Stimulated activated CD4-positive, alpha-beta T cell treated with anti-CD3 and anti-CD28 coated beads, Interleukin-12 subunit alpha, Interleukin-12 subunit beta, amount 100 ng/mL, for 4 hours (primary cell): Measurements from ENCODE around the gene SULF2.

Source experiments
- DNase-seq: peaks from one replicate; pipeline ENCODE4 v3.0.0-alpha.2; 2020

The SULF2 gene

DNA sequence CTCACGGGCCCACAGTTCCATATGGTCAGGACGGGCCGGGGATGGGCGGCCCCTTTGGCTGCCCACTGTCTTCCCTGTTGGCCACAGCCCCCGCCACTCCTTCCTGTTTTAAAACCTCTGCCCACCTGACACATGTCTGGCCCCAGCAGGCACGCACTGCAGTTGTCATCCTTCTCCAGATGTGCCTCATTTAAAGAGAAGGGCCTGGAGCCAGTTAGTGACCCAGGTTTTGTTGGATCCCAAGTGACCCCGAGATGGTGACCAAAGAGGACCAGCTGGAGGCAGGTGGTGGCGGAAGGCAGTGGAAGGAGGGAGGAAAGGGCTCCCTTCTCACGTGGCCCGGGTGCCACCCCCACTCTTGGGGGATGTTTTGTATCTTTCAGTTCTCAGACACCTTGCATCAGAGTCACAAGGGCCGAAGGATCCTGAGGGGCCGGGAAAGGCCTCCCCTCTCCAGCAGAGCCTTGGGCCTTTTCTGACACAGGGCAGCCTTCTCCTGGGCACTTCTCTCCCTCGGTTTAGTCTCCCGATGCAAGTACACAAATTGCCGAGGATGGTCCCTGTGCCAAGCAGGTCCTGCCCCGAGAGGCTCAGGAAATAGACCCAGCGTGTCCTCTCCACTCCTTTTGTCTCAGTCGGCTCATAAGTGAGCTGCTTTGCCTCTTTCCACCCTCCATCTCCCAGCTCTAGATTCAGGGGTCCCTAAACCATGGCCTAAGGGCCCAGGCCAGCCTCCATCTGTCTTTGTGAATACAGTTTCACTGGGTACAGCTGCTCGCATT is 117.6 kb downstream of the SULF2 start:
- no peak for DNase-seq

DNA sequence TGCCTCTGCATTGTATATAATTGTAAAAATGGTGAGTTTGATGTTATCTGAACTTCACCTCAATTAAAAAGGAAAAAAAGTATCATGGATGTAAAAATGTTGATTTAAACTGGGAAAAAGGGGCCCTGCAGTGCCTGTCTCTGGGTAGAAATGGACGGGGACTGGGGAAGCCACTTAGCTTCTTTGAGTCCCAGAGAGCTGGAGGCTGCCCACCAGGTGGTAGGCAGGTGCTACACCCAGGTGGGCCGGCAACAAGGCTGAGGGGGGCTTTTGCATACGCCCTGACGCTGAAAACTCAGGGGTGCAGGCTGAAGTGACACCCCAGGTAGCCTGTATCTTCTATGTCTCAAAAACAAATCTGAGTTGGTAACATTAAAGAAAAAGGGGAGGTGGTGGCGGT is 118.2 kb downstream of the SULF2 start:
- no peak for DNase-seq

DNA sequence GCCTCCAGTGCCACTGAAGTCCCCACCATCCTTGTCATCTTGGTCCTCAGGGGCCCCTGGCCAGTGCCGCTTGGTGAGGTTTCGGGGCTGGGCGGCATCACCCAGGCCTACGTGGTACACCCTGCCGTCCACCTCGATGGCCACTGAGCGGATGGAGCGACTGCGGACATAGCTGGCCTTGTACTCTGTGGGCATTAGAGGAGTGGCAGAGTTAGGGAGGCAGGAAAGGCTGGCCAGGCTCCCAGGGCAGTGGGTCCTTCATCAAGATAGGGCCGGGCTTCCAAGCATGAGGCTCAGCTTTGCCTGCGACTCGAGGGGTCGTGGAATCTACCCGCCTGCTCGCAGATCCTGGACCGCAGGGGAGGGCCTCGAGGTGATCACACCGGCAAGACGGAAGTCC is 119.0 kb downstream of the SULF2 start:
- DNase-seq, result no peak

DNA sequence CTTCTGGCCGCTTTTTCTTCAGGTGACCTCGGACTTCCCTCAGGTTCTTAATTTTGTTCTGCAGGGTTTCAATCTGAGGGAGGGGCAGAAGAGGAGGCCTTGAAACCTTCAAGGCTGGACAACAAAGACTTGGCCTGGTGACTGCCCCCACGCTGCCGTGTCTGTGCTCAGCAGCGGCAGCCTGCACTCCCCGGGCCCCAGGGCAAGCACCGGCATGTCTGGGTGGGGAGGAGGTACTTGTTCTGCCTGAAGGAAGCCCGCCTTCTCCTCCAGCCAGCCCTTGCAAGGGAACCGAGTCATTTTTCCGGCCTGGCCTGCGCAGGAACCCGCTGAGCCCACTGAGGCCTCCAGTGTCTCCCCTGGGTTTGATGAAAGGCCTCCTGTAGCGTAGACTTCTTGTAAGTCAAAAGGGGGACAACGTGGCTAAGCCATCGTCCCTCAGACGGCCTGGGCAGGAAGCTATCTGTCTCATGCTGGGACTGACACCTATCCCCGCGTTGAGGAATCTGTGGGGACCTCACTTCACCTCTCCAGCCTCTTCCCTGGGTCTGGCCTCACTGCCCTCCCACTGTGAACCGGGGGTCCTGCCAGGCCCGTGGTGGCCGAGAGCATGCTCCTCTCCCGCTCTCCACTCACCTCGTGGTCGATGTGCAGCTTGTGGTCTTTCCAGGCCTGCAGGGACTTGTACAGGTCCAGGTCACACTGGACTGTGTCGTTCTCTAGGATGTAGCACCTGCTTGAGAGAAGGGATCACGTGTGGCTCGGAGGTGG is 119.9 kb downstream of the SULF2 start:
- DNase-seq, result no peak

DNA sequence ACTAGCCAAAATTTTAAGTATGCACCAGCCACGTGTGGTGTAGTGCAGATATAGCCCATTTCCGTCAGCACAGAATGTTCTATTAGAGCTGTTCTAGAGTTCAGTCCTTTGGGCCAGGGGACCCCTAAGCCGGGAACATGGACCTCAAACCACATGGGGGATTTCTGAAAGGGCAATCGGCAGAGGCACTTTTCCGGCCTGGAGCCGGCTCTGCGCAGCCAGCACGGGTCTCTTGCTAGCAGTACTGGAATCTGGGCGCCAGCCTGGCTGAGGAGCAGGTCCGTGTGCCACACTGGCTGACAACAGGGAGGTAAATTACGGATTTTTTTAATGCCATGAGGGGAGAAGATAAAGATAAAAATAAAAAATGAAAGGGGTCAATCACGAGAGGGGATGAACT is 120.5 kb downstream of the SULF2 start:
- DNase-seq, result no peak

DNA sequence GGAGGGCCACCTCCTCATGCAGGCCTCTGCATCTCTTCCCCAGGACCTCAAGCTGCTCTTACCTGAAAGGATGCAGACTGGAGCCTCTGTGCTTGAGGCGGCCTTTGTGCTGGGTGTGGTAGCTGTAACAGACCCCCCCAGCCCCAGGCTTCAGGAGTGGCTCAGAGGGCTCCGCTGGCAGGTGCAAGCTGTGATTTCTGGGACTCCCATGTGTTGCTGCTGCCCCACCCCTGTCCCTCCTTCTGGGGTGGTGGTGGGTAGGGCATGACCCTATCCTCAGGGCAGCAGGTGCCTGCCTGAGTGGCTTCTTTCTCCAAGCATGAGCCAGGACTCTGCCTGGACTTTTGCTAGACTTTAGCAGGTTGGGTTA is 121.2 kb downstream of the SULF2 start:
- DNase-seq, result no peak

DNA sequence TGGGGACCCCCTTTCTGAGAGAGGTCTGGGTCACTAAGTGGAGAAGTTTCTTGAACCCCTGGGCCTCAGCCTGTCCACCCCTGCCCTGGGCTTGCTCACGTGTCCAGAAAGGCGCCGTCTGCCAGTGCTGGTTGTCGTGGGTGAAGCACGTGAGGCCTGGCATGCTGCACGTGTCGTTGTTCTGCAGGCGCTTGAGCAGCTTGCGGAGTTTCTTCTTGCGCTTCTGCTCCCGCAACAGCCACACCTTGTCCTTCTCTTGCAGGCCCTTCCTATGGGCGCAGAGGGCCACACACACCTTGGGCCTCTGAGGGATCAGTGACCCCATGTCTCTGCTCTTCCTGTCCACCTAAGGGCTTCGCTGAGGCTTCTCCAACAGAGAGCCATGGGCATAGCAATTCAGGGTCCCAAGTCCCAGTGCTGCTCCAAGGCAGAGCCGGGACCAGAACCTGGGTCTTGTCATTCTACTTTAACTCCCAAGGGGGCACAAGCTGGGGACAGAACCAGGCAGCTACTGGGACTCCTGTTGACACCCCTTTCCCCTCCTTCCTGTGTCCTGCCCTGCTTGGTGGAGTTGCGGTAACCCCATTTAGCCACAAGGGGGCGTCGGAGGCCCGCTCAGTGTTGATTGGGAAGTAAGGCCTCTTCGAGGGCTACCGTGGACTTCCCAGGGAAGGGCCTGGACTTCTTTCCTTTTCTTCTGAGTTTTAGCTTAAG is 121.8 kb downstream of the SULF2 start:
- peak; percentile 62 for DNase-seq

- DNase-seq, result no peak
These were observed 122.6 kb downstream of the SULF2 start for GRCh38 chr20:47662483-47663353.

- DNase-seq, result no peak
These were observed 123.6 kb downstream of the SULF2 start for GRCh38 chr20:47661714-47662113.

DNA sequence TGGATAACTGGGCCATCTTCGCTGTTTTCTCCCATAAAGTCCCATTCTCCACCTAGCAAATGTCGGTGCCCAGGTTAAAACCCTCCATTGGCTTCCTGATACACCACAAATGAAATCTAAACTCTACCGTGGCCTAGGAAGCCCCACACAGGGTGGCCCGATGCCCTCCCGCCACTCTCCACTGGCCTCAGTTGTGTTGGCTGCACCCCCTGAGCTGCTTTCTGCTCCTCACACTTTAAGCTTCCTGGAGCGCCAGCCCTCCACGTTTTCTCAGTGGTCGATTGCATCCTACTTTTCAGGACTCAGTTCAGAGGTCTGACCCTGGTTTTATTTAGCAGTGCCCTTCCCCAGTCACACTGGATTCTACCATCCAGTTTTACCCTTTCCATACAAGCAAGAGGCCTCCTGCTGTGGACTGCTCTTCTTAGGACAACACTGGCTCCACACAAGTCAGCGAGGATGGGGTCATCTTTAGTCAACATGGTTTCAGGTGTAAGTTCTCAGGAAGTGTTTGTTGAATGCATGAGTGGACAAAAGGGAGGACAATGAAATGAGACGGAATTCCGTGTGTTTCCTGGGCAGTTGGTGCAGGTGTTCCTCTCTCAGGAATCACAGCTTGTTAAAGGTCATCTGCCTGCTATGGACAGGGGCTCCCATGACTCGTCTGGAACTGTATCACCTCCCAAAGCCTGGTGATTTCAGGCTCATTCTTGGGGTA is 124.1 kb downstream of the SULF2 start:
- no peak for DNase-seq

- no peak for DNase-seq
These were observed 124.7 kb downstream of the SULF2 start for GRCh38 chr20:47660602-47660905.

GRCh38 chr20:47659904-47660601 is 125.2 kb downstream of the SULF2 start:
- no peak for DNase-seq

DNA sequence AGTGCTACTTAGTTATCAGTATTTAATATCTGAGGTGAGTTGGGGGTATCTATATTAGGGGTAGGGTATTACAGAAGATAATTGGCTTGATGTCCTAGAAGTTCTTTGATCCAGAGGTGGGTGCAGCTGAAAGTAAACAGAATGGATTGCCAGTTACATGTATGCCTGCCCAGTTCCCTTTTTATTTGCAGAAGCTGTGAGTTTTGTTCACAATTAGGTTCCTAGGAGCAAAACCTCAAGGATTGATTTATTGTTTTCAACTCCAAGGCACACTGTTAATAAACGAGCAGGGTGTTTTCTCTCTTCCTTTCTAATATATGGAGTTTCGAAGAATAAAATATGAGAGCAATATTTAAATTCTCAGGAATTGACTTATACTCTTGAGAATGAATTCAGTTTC is 129.0 kb downstream of the SULF2 start:
- DNase-seq, result no peak

GRCh38 chr20:47655635-47656034 is 129.6 kb downstream of the SULF2 start:
- no peak for DNase-seq

GRCh38 chr20:47654370-47654769 is 130.9 kb downstream of the SULF2 start:
- no peak for DNase-seq

GRCh38 chr20:47653869-47654268 is 131.4 kb downstream of the SULF2 start:
- DNase-seq, result no peak

GRCh38 chr20:47652794-47653193 is 132.5 kb downstream of the SULF2 start:
- DNase-seq, result no peak

- DNase-seq, result no peak
These were observed 133.0 kb downstream of the SULF2 start for GRCh38 chr20:47652301-47652700.

DNA sequence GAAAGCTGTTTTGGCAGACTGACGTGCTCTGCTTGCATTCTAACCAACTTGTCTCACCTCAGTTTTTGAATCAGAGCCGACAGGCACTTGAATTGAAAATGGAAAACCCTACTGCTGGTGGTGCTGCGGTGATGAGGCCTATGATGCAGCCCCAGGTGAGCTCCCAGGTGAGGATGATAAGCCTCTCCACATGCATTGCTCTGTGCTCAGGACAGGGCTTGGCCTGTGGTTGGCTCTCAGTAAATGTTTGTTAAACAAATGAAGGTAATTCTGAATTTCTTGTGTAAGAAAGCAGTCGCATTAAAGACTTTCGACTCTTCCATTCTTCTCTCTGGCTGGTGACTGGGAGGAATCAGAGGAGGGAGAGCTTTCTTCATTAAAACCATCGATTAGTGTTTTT is 136.3 kb downstream of the SULF2 start:
- no peak for DNase-seq

GRCh38 chr20:47647994-47648393 is 137.3 kb downstream of the SULF2 start:
- no peak for DNase-seq

DNA sequence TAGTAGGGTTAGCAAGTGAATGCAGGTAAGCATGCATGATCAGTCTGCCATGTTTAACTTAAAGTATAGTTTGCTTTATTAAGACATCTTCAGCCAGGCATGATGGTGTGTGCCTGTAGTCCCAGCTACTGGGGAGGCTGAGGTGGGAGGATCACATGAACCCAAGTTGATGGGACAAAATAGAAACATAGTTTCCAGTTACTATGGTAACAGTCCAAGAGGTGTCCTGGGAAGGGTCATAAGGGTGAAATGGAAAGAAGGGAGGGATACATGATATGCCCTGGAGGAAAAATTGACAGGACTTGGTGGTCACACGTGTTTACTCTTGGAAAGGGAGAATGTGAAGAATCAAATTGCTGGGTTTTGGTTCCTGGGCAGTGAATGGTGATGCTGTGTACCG is 139.6 kb downstream of the SULF2 start:
- no peak for DNase-seq

- DNase-seq, result no peak
These were observed 142.7 kb downstream of the SULF2 start for GRCh38 chr20:47642624-47643023.
